Measurements from ENCODE around the gene CITED1. TPM values are rescaled to one million over a fixed set of nuclear protein-coding genes. Genes with fewer than 3 reads are reported as not detected.

CITED1 gene
- total and polyA plus RNA-seq, 12 donors: 0.50 to 13.5 (median 2.5) TPM; not detected in 5

- DNase-seq: no peak
- Histone ChIP-seq H3K36me3 (replicated peaks in 1 of 2) (no peaks in the 10 kb centered on the region), H3K4me3 (no peak overlapping the region), H3K9me3 (replicated peaks in 1 of 3) (no peaks in the 10 kb centered on the region), H3K4me1 (replicated peaks in 1 of 2) (peaks cover under 1 to 9% of the 10 kb centered on the region in 2 donors), H3K27ac (no peak overlapping the region), H3K27me3 (peaks cover 48% of the 10 kb centered on the region)
- intact Hi-C loops (cut with DNase I): no loop called here
- TF ChIP-seq POLR2A (IDR thresholded peaks at IDR 0.05) (no peak), CTCF (IDR thresholded peaks at IDR 0.05) (no peak)
- 60 to 89% (median 79%) methylated on average over 3 to 14 of the region's 14 CpGs for WGBS, 4 donors
Measured at GRCh38 chrX:72312311-72312940, 6.7 kb upstream of the CITED1 start.

- H3K36me3 ChIP-seq (replicated peaks in 1 of 2): no peaks in the 10 kb centered on the region
- WGBS, 4 donors: 24 to 49% (median 25%) methylated on average over 5 to 15 of the region's 15 CpGs
- TF ChIP-seq CTCF (IDR thresholded peaks at IDR 0.05) (no peak), POLR2A (IDR thresholded peaks at IDR 0.05) (no peak)
- no peak overlapping the region for H3K27ac ChIP-seq
- H3K4me1 ChIP-seq (replicated peaks in 1 of 2): peaks cover 14 to 21% of the 10 kb centered on the region in 2 donors
- intact Hi-C loops (cut with DNase I): loop anchor here in 1 of 2 donors (10.0 kb wide), 1 partner anchor 235 kb away; no protein-coding TSS in a partner anchor
- H3K27me3 ChIP-seq: peaks cover 63% of the 10 kb centered on the region
- H3K4me3 ChIP-seq: peak overlapping the region in 1 of 4 donors; percentile 47
- DNase-seq: peak in 2 of 7 donors; percentile 33 to 39
- no peaks in the 10 kb centered on the region for H3K9me3 ChIP-seq (replicated peaks in 1 of 3)
Measured at GRCh38 chrX:72309297-72310071, 3.8 kb upstream of the CITED1 start.

GRCh38 chrX:72308566-72309296 lies 3.0 kb upstream of the CITED1 start:
- intact Hi-C loops (cut with DNase I): loop anchor here in 1 of 2 donors (10.0 kb wide), 1 partner anchor 236 kb away; no protein-coding TSS in a partner anchor
- peak overlapping the region in 1 of 4 donors; percentile 47 for H3K4me3 ChIP-seq
- H3K27ac ChIP-seq: no peak overlapping the region
- peaks cover 14 to 21% of the 10 kb centered on the region in 2 donors for H3K4me1 ChIP-seq (replicated peaks in 1 of 2)
- WGBS, 4 donors: 2 to 15% (median 7%) methylated on average over 4 to 24 of the region's 24 CpGs
- H3K36me3 ChIP-seq (replicated peaks in 1 of 2): no peaks in the 10 kb centered on the region
- TF ChIP-seq CTCF (IDR thresholded peaks at IDR 0.05) (no peak), POLR2A (IDR thresholded peaks at IDR 0.05) (no peak)
- DNase-seq: peak; percentile 35 to 76 (median 64)
- H3K27me3 ChIP-seq: peaks cover 58% of the 10 kb centered on the region
- H3K9me3 ChIP-seq (replicated peaks in 1 of 3): no peaks in the 10 kb centered on the region

- TF ChIP-seq POLR2A (IDR thresholded peaks at IDR 0.05) (no peak), CTCF (IDR thresholded peaks at IDR 0.05) (no peak)
- Histone ChIP-seq H3K36me3 (replicated peaks in 1 of 2) (no peaks in the 10 kb centered on the region), H3K27me3 (peaks cover 64% of the 10 kb centered on the region), H3K27ac (no peak overlapping the region), H3K4me3 (peak overlapping the region in 1 of 4 donors; percentile 47), H3K4me1 (replicated peaks in 1 of 2) (peaks cover 14 to 21% of the 10 kb centered on the region in 2 donors), H3K9me3 (replicated peaks in 1 of 3) (no peaks in the 10 kb centered on the region)
- intact Hi-C loops (cut with DNase I): loop anchor here in 1 of 2 donors (10.0 kb wide), 1 partner anchor 237 kb away; no protein-coding TSS in a partner anchor
- 15 to 18% (median 17%) methylated on average over 11 of the region's 11 CpGs for WGBS, 4 donors
- DNase-seq: no peak
Measured at GRCh38 chrX:72308209-72308565, 2.5 kb upstream of the CITED1 start.
